HAP-1 (cell line): ENCODE measurements around the gene DPY30.
A peak's percentile ranks its signal among the peaks of the same experiment; 100 is the strongest.
"Not testable (repeated sequence)": the region's sequence is repeated elsewhere in the genome, so short reads cannot be mapped to it uniquely, and the experiment has no call there.

Experiments used
- DNase-seq, 2 experiments: peaks; one replicate each; pipeline ENCODE4 v3.0.0-alpha.2; 2016 to 2020; ENCODE audit warnings: low spot score in 2 of 2
- H3K27me3 ChIP-seq: fragments of 250-450 bp; sonication (Bioruptor Pico); 2 replicates; pipeline ENCODE4 v1.5.1; 2020; ENCODE audit warnings: low read depth, mild to moderate bottlenecking, moderate library complexity
- H3K36me3 ChIP-seq: fragments of 250-450 bp; sonication (Bioruptor Pico); replicated peaks from 2 replicates; pipeline ENCODE4 v1.5.1; 2020; ENCODE audit warnings: mild to moderate bottlenecking
- H3K4me1 ChIP-seq: fragments of 250-450 bp; sonication (Bioruptor Pico); 2 replicates; pipeline ENCODE4 v1.5.1; 2020; ENCODE audit warnings: mild to moderate bottlenecking
- H3K4me3 ChIP-seq: fragments of 250-450 bp; sonication (Bioruptor Pico); 2 replicates; pipeline ENCODE4 v1.5.1; 2020; ENCODE audit warnings: mild to moderate bottlenecking, moderate library complexity
- H3K9me3 ChIP-seq: fragments of 250-450 bp; sonication (Bioruptor Pico); 2 replicates; pipeline ENCODE4 v1.5.1; 2020; ENCODE audit warnings: mild to moderate bottlenecking, moderate library complexity
- in situ Hi-C: fragments of 300-500 bp; cut with MboI; formaldehyde crosslinking; loops from 3 replicates; pipeline ENCODE4 v1.14.3; 2020; ENCODE audit warnings: low sequenced_read_pairs, inconsistent platforms, mixed read lengths

Gene DPY30

DNA sequence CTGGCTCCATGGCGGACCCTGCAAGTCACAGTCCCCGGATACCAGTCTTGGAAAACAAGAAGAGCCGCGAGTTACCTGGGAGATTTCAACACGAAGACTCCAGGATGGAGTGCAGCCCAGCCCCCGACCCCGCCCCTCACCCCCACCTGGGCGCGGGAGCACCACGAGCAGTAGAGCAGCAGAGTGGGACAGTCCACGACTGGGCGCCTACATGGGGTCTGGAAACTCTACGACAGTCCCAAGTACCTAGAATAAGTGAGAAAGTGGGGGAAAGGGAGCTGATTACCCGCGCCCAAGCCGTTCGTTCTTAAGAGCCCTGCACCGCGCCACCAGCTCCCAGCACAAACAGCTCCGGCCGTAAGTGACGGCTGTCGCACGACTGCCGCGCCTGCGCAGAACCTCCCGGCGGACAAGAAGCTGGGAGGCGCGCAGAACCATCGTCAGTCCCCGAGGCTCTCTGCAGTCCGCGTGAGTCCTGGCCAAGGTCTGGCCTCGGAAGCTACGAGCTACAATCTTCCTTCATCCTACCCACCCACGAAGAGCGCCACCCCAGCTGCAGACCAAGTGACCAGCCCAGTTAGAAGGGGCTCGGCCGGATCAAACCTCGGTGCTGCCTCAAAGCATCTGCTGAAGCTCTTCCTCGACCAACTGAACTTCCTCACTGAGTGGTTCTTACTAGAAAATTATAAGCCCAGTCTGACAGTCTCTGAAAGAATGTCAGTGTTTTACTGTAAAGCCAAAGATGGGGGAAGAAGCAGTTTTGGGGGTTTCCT, at the start of gene DPY30:
Gene DPY30, minus strand, starts transcription at position 359 of the 773 bp plus-strand sequence. Its CDS starts 349 bp downstream, at position 10.
- DNase-seq, result peak; percentile 92 to 94
- H3K36me3 ChIP-seq, result no peaks in the 10 kb centered on the region
- in situ Hi-C loops, result no loop called here
- no peaks in the 10 kb centered on the region for H3K9me3 ChIP-seq
- peaks cover 9% of the 10 kb centered on the region for H3K4me1 ChIP-seq
- H3K4me3 ChIP-seq, result peak within 1 kb of the TSS; percentile 71
- H3K27me3 ChIP-seq, result no peaks in the 10 kb centered on the region

DNA sequence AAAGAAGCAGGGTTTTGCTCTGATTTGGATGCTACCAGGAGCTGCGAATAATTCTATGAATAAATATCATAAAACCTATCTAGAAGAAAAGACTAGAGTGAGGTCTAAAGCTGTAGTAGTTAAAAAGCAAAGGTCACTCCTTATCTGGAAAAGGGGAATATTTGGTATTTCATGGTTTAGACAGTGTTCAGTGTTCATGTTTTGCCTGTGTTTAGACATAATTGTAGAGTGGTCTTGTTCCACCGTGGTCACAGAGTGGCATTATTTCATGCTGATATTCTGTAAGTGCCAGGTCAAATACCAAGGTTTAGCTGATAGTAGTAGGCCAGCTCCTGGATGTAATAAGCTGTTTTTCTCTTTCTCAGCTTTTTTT, 34.5 kb upstream of the DPY30 start:
- no peaks in the 10 kb centered on the region for H3K27me3 ChIP-seq
- H3K4me1 ChIP-seq, result no peaks in the 10 kb centered on the region
- H3K36me3 ChIP-seq, result no peaks in the 10 kb centered on the region; the same call in 1 of the 2 replicates
- DNase-seq, result no peak
- H3K9me3 ChIP-seq, result no peaks in the 10 kb centered on the region
- no peak overlapping the region for H3K4me3 ChIP-seq
- in situ Hi-C loops, result no loop called here

DNA sequence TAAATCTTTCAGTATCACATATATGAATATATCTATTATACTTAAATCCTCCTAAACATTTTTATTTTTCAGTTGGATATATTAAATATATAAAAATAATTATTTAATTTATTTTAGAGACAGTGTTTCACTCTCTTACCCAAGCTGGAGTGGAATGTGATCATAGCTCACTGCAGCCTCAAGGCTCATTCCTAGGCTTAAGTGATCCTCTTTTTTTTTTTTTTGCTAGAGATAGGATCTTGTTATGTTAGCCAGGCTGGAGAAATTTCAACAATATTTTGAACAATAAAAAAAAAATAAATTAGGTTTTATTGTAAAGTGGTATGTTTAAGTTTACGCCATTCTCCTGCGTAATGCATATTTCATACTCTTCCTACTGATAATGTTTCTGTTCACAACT, 27.9 kb upstream of the DPY30 start:
- no peaks in the 10 kb centered on the region for H3K27me3 ChIP-seq
- in situ Hi-C loops, result no loop called here
- DNase-seq, result no peak
- H3K36me3 ChIP-seq, result no peaks in the 10 kb centered on the region; the same call in 1 of the 2 replicates
- H3K4me3 ChIP-seq, result no peak overlapping the region
- H3K9me3 ChIP-seq, result no peaks in the 10 kb centered on the region
- peaks cover 12% of the 10 kb centered on the region for H3K4me1 ChIP-seq

DNA sequence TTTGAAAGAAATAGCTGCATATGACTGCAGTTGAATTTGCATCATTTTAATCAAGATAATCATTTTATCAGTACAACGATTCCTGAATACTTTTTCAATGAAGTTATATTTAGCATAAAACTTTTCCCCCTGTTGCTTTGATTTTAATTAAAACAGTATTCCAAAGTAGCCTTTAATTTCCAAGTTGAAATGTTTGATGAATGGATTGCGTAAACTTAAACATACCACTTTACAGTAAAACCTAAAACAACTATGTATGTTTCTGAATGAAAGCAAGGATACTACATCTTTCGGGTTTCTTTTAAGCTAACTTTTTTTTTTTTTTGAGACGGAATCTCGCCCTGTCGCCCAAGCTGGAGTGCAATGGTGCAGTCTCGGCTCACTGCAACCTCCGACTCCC, 25.1 kb upstream of the DPY30 start:
- DNase-seq, result no peak
- peaks cover 17% of the 10 kb centered on the region for H3K4me1 ChIP-seq
- no peaks in the 10 kb centered on the region; the same call in 1 of the 2 replicates for H3K9me3 ChIP-seq
- H3K4me3 ChIP-seq, result peak overlapping the region; percentile 86
- H3K36me3 ChIP-seq, result no peaks in the 10 kb centered on the region
- in situ Hi-C loops, result no loop called here
- no peaks in the 10 kb centered on the region for H3K27me3 ChIP-seq

DNA sequence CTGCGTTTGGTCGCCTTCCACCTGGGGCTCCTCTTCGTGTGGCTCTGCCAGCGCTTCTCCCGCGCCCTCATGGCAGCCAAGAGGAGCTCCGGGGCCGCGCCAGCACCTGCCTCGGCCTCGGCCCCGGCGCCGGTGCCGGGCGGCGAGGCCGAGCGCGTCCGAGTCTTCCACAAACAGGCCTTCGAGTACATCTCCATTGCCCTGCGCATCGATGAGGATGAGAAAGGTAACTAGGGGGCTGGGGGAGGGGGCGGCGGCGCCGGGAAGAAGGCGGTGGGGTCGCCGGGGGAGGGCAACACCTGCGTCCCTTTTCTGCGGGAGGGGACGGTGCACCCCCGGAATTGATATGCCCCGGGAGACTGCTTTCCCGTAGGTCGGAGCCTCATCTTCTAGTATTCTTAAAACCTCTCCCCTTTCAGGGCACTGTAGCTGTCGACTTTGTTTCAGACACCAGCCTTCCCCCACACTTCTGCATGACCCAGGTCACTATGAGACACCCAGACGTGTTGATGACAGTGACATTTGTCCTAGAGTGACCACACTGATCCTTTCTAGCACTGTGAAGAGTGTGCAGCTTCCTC, 24.5 kb upstream of the DPY30 start:
- Histone ChIP-seq H3K9me3 (no peaks in the 10 kb centered on the region; the same call in 1 of the 2 replicates), H3K36me3 (no peaks in the 10 kb centered on the region), H3K4me3 (peak overlapping the region; percentile 86), H3K4me1 (peaks cover 17% of the 10 kb centered on the region), H3K27me3 (no peaks in the 10 kb centered on the region)
- peak in 1 of 2 experiments; percentile 23 for DNase-seq
- in situ Hi-C loops, result no loop called here

DNA sequence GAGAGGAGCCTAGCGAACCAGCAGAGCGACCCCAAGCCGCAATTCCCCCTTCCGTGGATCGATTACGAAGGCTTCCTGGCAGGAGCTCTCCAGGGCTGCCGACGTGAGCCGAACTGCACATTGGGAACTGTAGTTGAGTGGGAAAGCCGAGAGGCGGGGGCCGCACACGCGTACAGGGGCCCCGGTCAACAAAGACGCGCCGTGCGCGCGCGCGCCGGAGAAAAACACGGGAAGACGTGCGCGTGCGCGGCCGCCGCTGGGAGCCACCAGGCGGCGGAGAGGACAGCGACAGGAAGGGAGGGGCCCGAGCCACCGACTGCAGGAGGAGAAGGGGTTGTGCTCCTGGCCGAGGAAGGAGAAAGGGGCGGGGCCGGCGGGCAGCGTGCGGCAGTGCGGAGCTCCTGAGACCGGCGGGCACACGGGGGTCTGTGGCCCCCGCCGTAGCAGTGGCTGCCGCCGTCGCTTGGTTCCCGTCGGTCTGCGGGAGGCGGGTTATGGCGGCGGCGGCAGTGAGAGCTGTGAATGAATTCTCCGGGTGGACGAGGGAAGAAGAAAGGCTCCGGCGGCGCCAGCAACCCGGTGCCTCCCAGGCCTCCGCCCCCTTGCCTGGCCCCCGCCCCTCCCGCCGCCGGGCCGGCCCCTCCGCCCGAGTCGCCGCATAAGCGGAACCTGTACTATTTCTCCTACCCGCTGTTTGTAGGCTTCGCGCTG, 23.9 kb upstream of the DPY30 start, which contains the start of gene SPAST:
Gene SPAST, plus strand, starts transcription at position 247 of the 711 bp plus-strand sequence. Its CDS starts 276 bp downstream, at position 523.
- H3K27me3 ChIP-seq, result no peaks in the 10 kb centered on the region
- no peaks in the 10 kb centered on the region for H3K36me3 ChIP-seq
- no peaks in the 10 kb centered on the region; the same call in 1 of the 2 replicates for H3K9me3 ChIP-seq
- H3K4me3 ChIP-seq, result peak within 1 kb of the TSS; percentile 86
- H3K4me1 ChIP-seq, result peaks cover 17% of the 10 kb centered on the region
- in situ Hi-C loops, result no loop called here
- DNase-seq, result peak; percentile 97 to 99

DNA sequence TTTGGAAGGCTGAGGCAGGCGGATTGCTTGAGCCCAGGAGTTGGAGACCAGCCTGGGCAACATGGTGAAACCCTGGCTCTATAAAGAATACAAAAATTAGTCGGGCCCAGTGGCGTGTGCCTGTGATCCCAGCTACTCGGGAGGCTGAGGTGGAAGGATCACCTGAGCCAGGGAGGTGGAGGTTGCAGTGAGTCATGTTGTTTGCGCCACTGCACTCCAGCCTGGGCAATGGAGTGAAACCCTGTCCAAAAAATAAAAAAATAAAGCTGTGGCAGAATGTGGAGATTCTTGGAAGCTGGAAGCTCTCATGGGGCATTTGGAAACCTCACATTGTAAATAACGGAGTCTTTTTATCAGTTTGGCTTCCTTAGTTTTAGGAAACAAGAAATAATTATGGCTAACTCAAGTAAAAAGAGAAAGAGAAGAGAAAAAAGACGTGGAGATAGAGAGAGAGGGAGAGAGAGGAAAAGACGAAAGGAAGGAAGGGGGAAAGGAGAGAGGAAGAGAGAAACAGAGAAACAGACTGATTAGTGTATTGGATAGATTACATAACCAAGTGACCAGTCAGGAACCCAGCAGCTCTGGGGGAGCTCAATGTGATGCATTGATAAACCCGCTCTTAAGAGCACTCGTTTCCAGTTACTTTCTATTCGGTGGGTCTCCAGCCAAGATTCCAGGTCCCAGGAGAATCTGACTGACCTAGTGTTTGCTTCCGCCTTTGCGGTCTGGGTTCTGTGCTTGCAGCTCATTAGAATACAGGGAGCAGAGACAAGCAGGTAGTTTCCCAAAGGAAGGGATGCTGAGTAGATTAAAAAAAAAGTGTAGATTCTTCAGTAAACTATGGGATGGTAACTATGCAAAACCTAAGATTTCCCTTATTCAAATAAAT, 22.6 kb upstream of the DPY30 start:
- in situ Hi-C loops, result no loop called here
- DNase-seq, result peak; percentile 42 to 55

DNA sequence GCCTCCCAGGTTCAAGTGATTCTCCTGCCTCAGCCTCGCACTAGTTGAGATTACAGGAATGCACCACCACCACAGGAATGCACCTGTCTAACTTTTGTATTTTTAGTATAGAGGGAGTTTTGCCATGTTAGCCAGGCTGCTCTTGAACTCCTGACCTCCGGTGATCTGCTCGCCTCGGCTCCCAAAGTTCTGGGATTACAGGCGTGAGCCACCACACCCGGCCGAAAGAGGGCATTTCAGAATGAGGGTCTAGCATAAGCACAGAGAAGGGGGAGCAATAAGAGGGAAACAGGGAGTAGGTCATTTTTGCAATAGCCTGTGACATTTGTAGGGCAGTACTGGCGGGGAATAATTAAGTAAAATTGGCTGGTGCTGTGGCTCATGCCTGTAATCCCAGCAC, 21.8 kb upstream of the DPY30 start:
- no peaks in the 10 kb centered on the region; the same call in 1 of the 2 replicates for H3K9me3 ChIP-seq
- peaks cover 17% of the 10 kb centered on the region for H3K4me1 ChIP-seq
- no peaks in the 10 kb centered on the region for H3K27me3 ChIP-seq
- H3K4me3 ChIP-seq, result no peak overlapping the region
- in situ Hi-C loops, result no loop called here
- no peaks in the 10 kb centered on the region for H3K36me3 ChIP-seq
- no peak for DNase-seq

More for the DNA sequence above, 22.6 kb upstream of the DPY30 start:
- Histone ChIP-seq H3K4me3 (peak overlapping the region; percentile 86), H3K4me1 (peaks cover 17% of the 10 kb centered on the region), H3K27me3 (no peaks in the 10 kb centered on the region), H3K9me3 (no peaks in the 10 kb centered on the region; the same call in 1 of the 2 replicates), H3K36me3 (no peaks in the 10 kb centered on the region)

DNA sequence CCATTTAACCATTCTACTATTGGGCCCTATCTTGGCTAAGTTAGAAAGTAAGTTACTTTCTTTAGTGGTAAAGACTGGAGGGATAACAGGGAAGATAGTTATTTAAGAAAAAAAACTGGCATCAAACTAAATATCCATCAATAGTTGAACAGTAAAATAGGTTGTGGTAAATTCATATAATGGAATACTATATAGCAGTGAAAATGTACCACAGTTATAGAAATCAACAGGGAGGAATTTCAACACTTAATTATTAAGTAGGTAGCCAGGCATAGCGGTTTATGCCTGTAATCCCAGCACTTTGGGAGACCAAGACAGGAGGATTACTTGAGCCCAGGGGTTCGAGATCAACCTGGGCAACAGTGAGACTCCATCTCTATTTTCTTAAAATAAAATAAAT, 20.7 kb upstream of the DPY30 start:
- H3K4me3 ChIP-seq, result no peak overlapping the region
- DNase-seq, result no peak
- H3K36me3 ChIP-seq, result no peaks in the 10 kb centered on the region
- no peaks in the 10 kb centered on the region for H3K27me3 ChIP-seq
- H3K4me1 ChIP-seq, result peaks cover 14% of the 10 kb centered on the region
- no peaks in the 10 kb centered on the region; the same call in 1 of the 2 replicates for H3K9me3 ChIP-seq
- in situ Hi-C loops, result no loop called here

DNA sequence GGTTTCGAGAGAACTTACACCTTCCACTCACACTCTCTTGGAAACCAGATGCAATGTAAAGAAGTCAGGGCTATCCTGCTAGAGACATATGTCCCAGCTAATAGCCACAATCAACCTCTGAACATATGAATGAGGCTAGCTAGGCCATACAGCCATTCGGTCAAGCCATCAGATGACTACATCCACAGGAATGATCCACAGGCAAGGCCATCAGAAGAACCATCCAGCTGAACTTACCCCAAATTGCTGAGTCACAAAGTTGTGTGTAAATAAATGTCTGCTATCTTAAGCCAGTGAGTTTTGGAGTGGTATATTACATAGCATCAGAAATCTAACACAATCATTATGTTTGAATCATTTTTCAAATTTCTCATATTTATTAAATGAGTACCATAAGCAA, 18.5 kb upstream of the DPY30 start:
- Histone ChIP-seq H3K27me3 (no peaks in the 10 kb centered on the region), H3K4me1 (peaks cover 8% of the 10 kb centered on the region), H3K4me3 (no peak overlapping the region), H3K9me3 (no peaks in the 10 kb centered on the region; the same call in 1 of the 2 replicates), H3K36me3 (no peaks in the 10 kb centered on the region)
- DNase-seq, result no peak
- in situ Hi-C loops, result no loop called here

DNA sequence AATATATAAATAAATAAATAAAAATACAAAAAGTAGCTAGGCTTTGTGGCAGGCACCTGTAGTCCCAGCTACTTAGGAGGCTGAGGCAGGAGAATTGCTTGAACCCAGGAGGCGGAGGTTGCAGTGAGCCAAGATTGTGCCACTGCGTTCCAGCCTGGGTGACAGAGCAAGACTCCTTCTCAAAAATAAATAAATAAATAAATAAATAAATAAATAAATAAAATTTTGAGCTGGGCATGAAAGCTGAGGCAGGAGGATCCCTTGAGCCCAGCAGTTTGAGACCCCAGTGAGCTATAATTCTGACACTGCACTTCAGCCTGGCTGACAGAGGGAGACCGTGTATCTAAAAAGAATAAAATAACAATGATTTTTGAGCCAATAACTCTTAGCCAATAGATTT, 15.0 kb upstream of the DPY30 start:
- DNase-seq, H3K4me3 ChIP-seq, H3K36me3 ChIP-seq, H3K9me3 ChIP-seq, in situ Hi-C loops, H3K4me1 ChIP-seq, H3K27me3 ChIP-seq: not testable (repeated sequence)

DNA sequence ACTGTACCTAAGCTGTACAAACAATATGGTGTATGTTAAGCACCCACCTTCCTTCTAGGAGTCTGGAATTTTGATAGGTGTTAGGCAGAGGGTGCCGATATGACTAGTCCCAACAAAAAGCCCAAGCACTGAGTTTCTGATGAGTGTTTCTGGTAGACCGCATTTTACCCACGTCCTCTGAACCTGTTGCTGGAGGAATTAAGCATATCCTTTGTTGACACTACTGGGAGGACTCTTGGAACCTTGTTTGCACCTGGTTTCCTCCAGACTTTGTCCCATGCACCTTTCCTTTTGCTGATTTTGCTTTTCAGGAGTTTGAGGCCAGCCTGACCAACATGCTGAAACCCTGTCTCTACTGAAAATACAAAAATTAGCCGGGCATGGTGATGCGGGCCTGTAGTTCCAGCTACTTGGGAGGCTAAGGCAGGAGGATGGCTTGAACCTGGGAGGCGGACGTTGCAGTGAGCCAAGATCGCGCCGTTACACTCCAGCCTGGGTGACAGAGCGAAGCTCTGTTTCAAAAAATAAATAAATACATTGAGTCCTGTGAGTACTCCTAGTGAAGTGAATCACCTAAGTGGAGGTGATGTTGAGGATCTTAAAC, 12.3 kb upstream of the DPY30 start:
- no peaks in the 10 kb centered on the region for H3K27me3 ChIP-seq
- H3K4me1 ChIP-seq, result no peaks in the 10 kb centered on the region
- no peak overlapping the region for H3K4me3 ChIP-seq
- no peaks in the 10 kb centered on the region for H3K9me3 ChIP-seq
- in situ Hi-C loops, result no loop called here
- no peaks in the 10 kb centered on the region for H3K36me3 ChIP-seq
- DNase-seq, result no peak

DNA sequence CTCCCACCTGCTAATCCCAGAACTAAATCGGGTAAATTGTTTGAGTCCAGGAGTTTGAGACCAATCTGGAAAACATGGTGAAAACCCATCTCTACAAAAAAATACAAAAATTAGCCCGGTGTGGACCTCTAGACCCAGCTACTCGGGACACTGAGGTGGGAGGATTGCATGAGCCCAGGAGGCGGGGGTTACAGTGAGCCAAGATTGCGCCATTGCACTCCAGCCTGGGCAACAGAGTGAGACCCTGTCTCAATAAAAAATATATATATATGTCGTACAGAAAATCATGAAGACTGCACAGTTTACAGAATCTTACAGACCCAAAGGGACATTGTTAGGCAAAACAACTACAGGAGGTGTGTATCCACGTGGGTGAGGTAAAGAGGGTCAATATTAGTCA, 4.0 kb upstream of the DPY30 start:
- peaks cover 9% of the 10 kb centered on the region for H3K4me1 ChIP-seq
- H3K4me3 ChIP-seq, result no peak overlapping the region
- H3K9me3 ChIP-seq, result no peaks in the 10 kb centered on the region
- no peaks in the 10 kb centered on the region for H3K36me3 ChIP-seq
- DNase-seq, result no peak
- in situ Hi-C loops, result no loop called here
- H3K27me3 ChIP-seq, result no peaks in the 10 kb centered on the region
